ENCODE data around the gene TEX55.
A peak's percentile ranks its signal among the peaks of the same experiment; 100 is the strongest.
"Not testable (repeated sequence)": the region's sequence is repeated elsewhere in the genome, so short reads cannot be mapped to it uniquely, and the experiment has no call there.

TEX55 gene

GRCh38 chr3:119145500-119146167, at the start of gene TEX55:
Gene TEX55, plus strand, starts transcription at chr3:119146165. Its CDS starts 25 bp downstream, at chr3:119146190.
- peak; percentile 12 for DNase-seq (ENCODE audit: low read depth, low spot score)

GRCh38 chr3:119098003-119098402, 48.0 kb upstream of the TEX55 start:
- DNase-seq (ENCODE audit: low read depth, low spot score) = no peak
- no peak overlapping the region for H3K27ac ChIP-seq

More at GRCh38 chr3:119145500-119146167, at the start of gene TEX55:
- no peak within 1 kb of the TSS for H3K27ac ChIP-seq

GRCh38 chr3:119098619-119099222, 47.2 kb upstream of the TEX55 start:
- no peak for DNase-seq (ENCODE audit: low read depth, low spot score)
- no peak overlapping the region for H3K27ac ChIP-seq

GRCh38 chr3:119099785-119100184, 46.2 kb upstream of the TEX55 start:
- no peak for DNase-seq (ENCODE audit: low read depth, low spot score)
- no peak overlapping the region for H3K27ac ChIP-seq

- no peak overlapping the region for H3K27ac ChIP-seq
- no peak for DNase-seq (ENCODE audit: low read depth, low spot score)
These were observed 41.9 kb upstream of the TEX55 start for GRCh38 chr3:119104031-119104430.

GRCh38 chr3:119118330-119118729, 27.6 kb upstream of the TEX55 start:
- H3K27ac ChIP-seq; DNase-seq (ENCODE audit: low read depth, low spot score): not testable (repeated sequence)

GRCh38 chr3:119120480-119120879, 25.5 kb upstream of the TEX55 start:
- DNase-seq (ENCODE audit: low read depth, low spot score) = no peak
- H3K27ac ChIP-seq = no peak overlapping the region

- no peak overlapping the region for H3K27ac ChIP-seq
- DNase-seq (ENCODE audit: low read depth, low spot score) = no peak
These were observed 23.6 kb upstream of the TEX55 start for GRCh38 chr3:119122350-119122749.

- DNase-seq (ENCODE audit: low read depth, low spot score) = no peak
- H3K27ac ChIP-seq = no peak overlapping the region
These were observed 20.6 kb upstream of the TEX55 start for GRCh38 chr3:119125342-119125741.

GRCh38 chr3:119125742-119126504, 20.0 kb upstream of the TEX55 start:
- no peak for DNase-seq (ENCODE audit: low read depth, low spot score)
- H3K27ac ChIP-seq = no peak overlapping the region

- DNase-seq (ENCODE audit: low read depth, low spot score); H3K27ac ChIP-seq: not testable (repeated sequence)
These were observed 15.7 kb upstream of the TEX55 start for GRCh38 chr3:119130291-119130690.

GRCh38 chr3:119132291-119132690, 13.7 kb upstream of the TEX55 start:
- H3K27ac ChIP-seq; DNase-seq (ENCODE audit: low read depth, low spot score): not testable (repeated sequence)

GRCh38 chr3:119139360-119139759, 6.6 kb upstream of the TEX55 start:
- DNase-seq (ENCODE audit: low read depth, low spot score); H3K27ac ChIP-seq: not testable (repeated sequence)

- H3K27ac ChIP-seq = no peak overlapping the region
- no peak for DNase-seq (ENCODE audit: low read depth, low spot score)
These were observed 5.5 kb upstream of the TEX55 start for GRCh38 chr3:119140466-119140865.

GRCh38 chr3:119145128-119145499, 851 bp upstream of the TEX55 start:
- no peak for DNase-seq (ENCODE audit: low read depth, low spot score)
- H3K27ac ChIP-seq = no peak overlapping the region

GRCh38 chr3:119146578-119147375, 812 bp downstream of the TEX55 start:
- no peak for DNase-seq (ENCODE audit: low read depth, low spot score)
- H3K27ac ChIP-seq = no peak overlapping the region

GRCh38 chr3:119147494-119147893, 1.5 kb downstream of the TEX55 start:
- DNase-seq (ENCODE audit: low read depth, low spot score) = no peak
- H3K27ac ChIP-seq = no peak overlapping the region

- DNase-seq (ENCODE audit: low read depth, low spot score) = peak; percentile 43
- peak overlapping the region; percentile 51 for H3K27ac ChIP-seq
These were observed 2.7 kb downstream of the TEX55 start for GRCh38 chr3:119148493-119149180.

GRCh38 chr3:119149484-119149883, 3.5 kb downstream of the TEX55 start:
- H3K27ac ChIP-seq = peak overlapping the region; percentile 51
- DNase-seq (ENCODE audit: low read depth, low spot score) = peak; percentile 31

- DNase-seq (ENCODE audit: low read depth, low spot score) = no peak
- no peak overlapping the region for H3K27ac ChIP-seq
These were observed 10.9 kb downstream of the TEX55 start for GRCh38 chr3:119156868-119157267.
